ENCODE data around the gene POLR2A. TPM values are rescaled to one million over a fixed set of nuclear protein-coding genes. Genes with fewer than 3 reads are reported as not detected.

Gene POLR2A
- total RNA-seq (2013; cell fraction: nucleolus; rRNA removed), result 174 and 219 TPM in 2 replicates
- 25.6 and 28.9 TPM in 2 replicates for total RNA-seq (2014; rRNA removed)
- total RNA-seq (2014; rRNA removed; fragmentation: Illumina TruSeq; extraction: Trizol), result 12.0 and 12.5 TPM in 2 replicates
- 111 and 121 TPM in 2 replicates for total RNA-seq (2021)
- 68.9 TPM for polyA plus RNA-seq (2011; ENCODE audit: low read depth)
- 7.9 and 19.3 TPM in 2 replicates for polyA plus RNA-seq (2011; rRNA removed)
- 26.4 and 47.8 TPM in 2 replicates for polyA plus RNA-seq (2011; cell fraction: cytosol; rRNA removed)
- polyA plus RNA-seq (2011; cell fraction: nucleus; rRNA removed), result 84.9 and 129 TPM in 2 replicates
- polyA plus RNA-seq (2012), result 74.8 and 80.1 TPM in 2 replicates
- polyA plus RNA-seq (2014; fragmentation: Illumina TruSeq; extraction: Trizol), result 47.6 and 57.7 TPM in 2 replicates
- 1 to 10 TPM; 1.7 to 2.8 TPM for polyA plus RNA-seq (2014; fragmentation: Nextera tagmentation; extraction: Ambion mirVana)
- polyA plus RNA-seq (2014; rRNA removed), result 37.8 and 45.5 TPM in 2 replicates
- 10 to 100 TPM; 88.2 to 95.0 TPM for polyA plus RNA-seq (2016; fragmentation: Nextera tagmentation; extraction: Ambion mirVana)
- 99.0 and 179 TPM in 2 replicates for polyA minus RNA-seq (2011; rRNA and poly(A)+ RNA removed)
- 87.3 and 103 TPM in 2 replicates for polyA minus RNA-seq (2011; cell fraction: cytosol; rRNA and poly(A)+ RNA removed)
- 91.4 and 180 TPM in 2 replicates for polyA minus RNA-seq (2011; cell fraction: nucleus; rRNA and poly(A)+ RNA removed)
- percentile 96 among the genes with signal in this experiment for Bru-seq, nascent RNA
- BruChase-seq, experiment 1, labeled RNA remaining after a 6-hour chase, result percentile 96 among the genes with signal in this experiment
- percentile 96 among the genes with signal in this experiment for BruChase-seq, experiment 2, labeled RNA remaining after a 2-hour chase
- long read RNA-seq, experiment 1, partial matches to known transcripts, result 1 of 3 reads
- long read RNA-seq, experiment 1, other reads (novel, unspliced or antisense), result 2 of 3 reads
- long read RNA-seq, experiment 2, partial matches to known transcripts, result 2 of 6 reads
- long read RNA-seq, experiment 2, other reads (novel, unspliced or antisense), result 4 of 6 reads

DNA sequence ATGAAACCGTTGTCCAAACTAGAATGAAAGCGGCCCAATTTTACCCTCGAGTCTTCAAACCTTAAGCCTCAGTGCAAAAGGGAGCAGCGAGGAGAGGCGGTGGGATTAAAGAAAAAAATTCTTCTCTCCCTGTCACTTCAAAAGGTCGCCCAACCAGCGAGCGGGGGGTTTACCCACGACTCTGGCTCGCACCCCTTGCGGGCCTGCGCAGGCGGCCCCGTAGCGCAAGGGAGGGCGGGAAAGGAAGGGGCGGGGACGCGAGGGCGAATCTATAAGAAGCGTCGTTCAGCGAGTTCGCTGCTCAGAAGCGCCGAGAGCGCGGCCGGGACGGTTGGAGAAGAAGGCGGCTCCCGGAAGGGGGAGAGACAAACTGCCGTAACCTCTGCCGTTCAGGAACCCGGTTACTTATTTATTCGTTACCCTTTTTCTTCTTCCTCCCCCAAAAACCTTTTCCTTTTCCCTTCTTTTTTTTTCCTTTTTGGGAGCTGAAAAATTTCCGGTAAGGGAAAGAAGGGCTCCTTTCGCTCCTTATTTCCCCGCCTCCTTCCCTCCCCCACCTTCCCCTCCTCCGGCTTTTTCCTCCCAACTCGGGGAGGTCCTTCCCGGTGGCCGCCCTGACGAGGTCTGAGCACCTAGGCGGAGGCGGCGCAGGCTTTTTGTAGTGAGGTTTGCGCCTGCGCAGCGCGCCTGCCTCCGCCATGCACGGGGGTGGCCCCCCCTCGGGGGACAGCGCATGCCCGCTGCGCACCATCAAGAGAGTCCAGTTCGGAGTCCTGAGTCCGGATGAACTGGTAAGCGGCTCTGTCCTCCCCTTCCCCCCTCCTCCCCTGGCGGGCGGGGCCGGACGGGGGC lies at the start of gene POLR2A:
POLR2A (plus strand) TSS at position 300 of the 852 bp plus-strand sequence.
- H2AFZ ChIP-seq (ENCODE audit: control insufficient read depth, low read depth, low read length), result peak within 1 kb of the TSS; percentile 100
- ChIA-PET POLR2A (interaction anchor here (0.5 to 6.6 kb wide), 12 partner anchors 8 to 302 kb away, joined by 3 to 63 read pairs (median 4); partner anchors contain the start of genes ACAP1, FGF11, TMEM102 and TP53), SMC1A (ENCODE audit: uncharacterized antibody, unreplicated experiment) (no interaction called here), CTCF (interaction anchor here (1.2 to 4.7 kb wide), 3 partner anchors 30 to 203 kb away, joined by 5 to 28 read pairs (median 20); partner anchors contain the start of genes TMEM102 and TP53), RAD21 (ENCODE audit: unreplicated experiment) (interaction anchor here (1.2 to 1.9 kb wide), 4 partner anchors 43 to 77 kb away, joined by 3 to 11 read pairs (median 5); partner anchors contain the start of gene FGF11)
- in situ Hi-C loops (cut with MboI), result no loop called here
- peak within 1 kb of the TSS; percentile 100 for H3K27ac ChIP-seq (ENCODE audit: control insufficient read depth, insufficient read depth)
- peaks cover 0 to 3% of the 10 kb centered on the region in 2 experiments; a peak in 2 of 4 replicates for H3K36me3 ChIP-seq (ENCODE audit: control insufficient read depth in 2 of 2, insufficient read depth in 2 of 2, low read length in 1 of 2)
- H3K79me2 ChIP-seq (ENCODE audit: control insufficient read depth, insufficient read depth, low read length), result peaks cover 51% of the 10 kb centered on the region
- ATAC-seq, result peak; percentile 76
- intact Hi-C loops (cut with micrococcal nuclease; ENCODE audit: unreplicated experiment), result loop anchor here (1.0 to 10.0 kb wide), 3 partner anchors 29 to 201 kb away; partner anchors contain the start of genes TP53 and WRAP53
- H3K4me1 ChIP-seq (ENCODE audit: control insufficient read depth, insufficient read depth, low read length), result no peaks in the 10 kb centered on the region; the same call in 1 of the 2 replicates
- peak; percentile 90 for FAIRE-seq
- no peaks in the 10 kb centered on the region for H3K9me3 ChIP-seq (replicated peaks; ENCODE audit: control insufficient read depth, insufficient read depth, low read length)
- peak within 1 kb of the TSS; percentile 99 for H3K4me3 ChIP-seq
- peak within 1 kb of the TSS; percentile 100 for H3K9ac ChIP-seq (ENCODE audit: control insufficient read depth, insufficient read depth, low read length)
- peak; percentile 95 for DNase-seq (ENCODE audit: low read depth, low spot score)
- peak within 1 kb of the TSS; percentile 97 for H3K4me2 ChIP-seq (ENCODE audit: control insufficient read depth, insufficient read depth)
- BruUV-seq (replicated peaks), result no TSS peak
- under 1% methylated on average over 60 of the region's 64 CpGs for WGBS (ENCODE audit: insufficient coverage, insufficient replicate concordance, low lambda C conversion rate, missing lambda C conversion rate)
- peaks cover 6% of the 10 kb centered on the region; the same call in 1 of the 2 replicates for H4K20me1 ChIP-seq (ENCODE audit: control insufficient read depth, insufficient read depth)
- H3K27me3 ChIP-seq (replicated peaks in 1 of 2; ENCODE audit: control insufficient read depth in 2 of 2, insufficient read depth in 2 of 2, low read length in 1 of 2), result no peaks in the 10 kb centered on the region
- TF ChIP-seq FOS (IDR thresholded peaks at IDR 0.05; ENCODE audit: borderline replicate concordance, extremely low read depth, insufficient read length) (no peak), MYB (IDR thresholded peaks at IDR 0.05; ENCODE audit: borderline replicate concordance, low read depth, low read length) (peak; percentile 85; the same call in 1 of the 2 replicates), YBX1 (IDR thresholded peaks at IDR 0.05) (no peak), NR2C2 (IDR thresholded peaks at IDR 0.05; ENCODE audit: borderline replicate concordance, control insufficient read depth, insufficient read length, low read depth) (no peak), NFXL1 (IDR thresholded peaks at IDR 0.05; ENCODE audit: borderline replicate concordance) (no peak), ZNF207 (IDR thresholded peaks at IDR 0.05; ENCODE audit: borderline replicate concordance) (0 out of 2 replicates have a peak, but pooled peaks have one; percentile 24), KDM1A (IDR thresholded peaks at IDR 0.05; ENCODE audit: borderline replicate concordance) (no peak), STAT1 (conservative IDR thresholded peaks at IDR 0.05) (0 out of 2 replicates have a peak, but pooled peaks have one; percentile 70), SMC3 (IDR thresholded peaks at IDR 0.05; ENCODE audit: borderline replicate concordance, low read length) (0 out of 2 replicates have a peak, but pooled peaks have one; percentile 6), TCF12 (IDR thresholded peaks at IDR 0.05; ENCODE audit: low read depth, low read length) (peak; percentile 93), FOXM1 (IDR thresholded peaks at IDR 0.05; ENCODE audit: low read depth, low read length) (0 out of 2 replicates have a peak, but pooled peaks have one; percentile 47), SMAD5 (IDR thresholded peaks at IDR 0.05; ENCODE audit: low read depth) (peak; percentile 99), SMARCA5 (IDR thresholded peaks at IDR 0.05) (no peak; the same call in 1 of the 2 replicates), BACH1 (IDR thresholded peaks at IDR 0.05; ENCODE audit: borderline replicate concordance) (peak; percentile 97), HCFC1 (IDR thresholded peaks at IDR 0.05; ENCODE audit: low read length) (peak; percentile 49)
- TF ChIP-seq, protein P1, sequence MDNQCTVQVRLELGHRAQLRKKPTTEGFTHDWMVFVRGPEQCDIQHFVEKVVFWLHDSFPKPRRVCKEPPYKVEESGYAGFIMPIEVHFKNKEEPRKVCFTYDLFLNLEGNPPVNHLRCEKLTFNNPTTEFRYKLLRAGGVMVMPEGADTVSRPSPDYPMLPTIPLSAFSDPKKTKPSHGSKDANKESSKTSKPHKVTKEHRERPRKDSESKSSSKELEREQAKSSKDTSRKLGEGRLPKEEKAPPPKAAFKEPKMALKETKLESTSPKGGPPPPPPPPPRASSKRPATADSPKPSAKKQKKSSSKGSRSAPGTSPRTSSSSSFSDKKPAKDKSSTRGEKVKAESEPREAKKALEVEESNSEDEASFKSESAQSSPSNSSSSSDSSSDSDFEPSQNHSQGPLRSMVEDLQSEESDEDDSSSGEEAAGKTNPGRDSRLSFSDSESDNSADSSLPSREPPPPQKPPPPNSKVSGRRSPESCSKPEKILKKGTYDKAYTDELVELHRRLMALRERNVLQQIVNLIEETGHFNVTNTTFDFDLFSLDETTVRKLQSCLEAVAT (IDR thresholded peaks at IDR 0.05), result peak; percentile 99
- TF ChIP-seq, protein P2, sequence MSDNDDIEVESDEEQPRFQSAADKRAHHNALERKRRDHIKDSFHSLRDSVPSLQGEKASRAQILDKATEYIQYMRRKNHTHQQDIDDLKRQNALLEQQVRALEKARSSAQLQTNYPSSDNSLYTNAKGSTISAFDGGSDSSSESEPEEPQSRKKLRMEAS (IDR thresholded peaks at IDR 0.05; ENCODE audit: low read depth, low read length), result no peak; the same call in 1 of the 2 replicates

Measured in GM12878 (cell line).